H1 (cell line): ENCODE results near the gene IL7R. TPM values are rescaled to one million over a fixed set of nuclear protein-coding genes. Genes with fewer than 3 reads are reported as not detected.

Experiments used
- polyA plus RNA-seq, 7 experiments: library from polyadenylated mRNA; depleted of rRNA in 3 of 7; stranded (reverse) in 5 of 7; unstranded in 2 of 7; fragments of >200 nt in 5 of 7; fragments of 200-250 nt in 2 of 7; gene quantifications; 1 replicate in 5 of 7; 2 replicates in 1 of 7; 4 replicates in 1 of 7; pipeline versions ENCODE4 v1.2.1 to v1.2.3, GENCODE V29; 2011 to 2013; ENCODE audit warnings: missing spikeins in 2 of 7, mixed read lengths in 2 of 7
- total RNA-seq: library from RNA; stranded (reverse); fragmentation: NEBNext Ultra II Directional; extraction: Animal tissue kit (Norgen Biotek cat#: 25700); gene quantifications from 2 replicates; pipeline ENCODE4 v1.2.1, GENCODE V29; 2021
- TF ChIP-seq, protein P1 (sequence below): IDR thresholded peaks from 2 replicates; pipeline ENCODE4 v1.6.1; 2012; ENCODE audit warnings: low read length, inconsistent platforms

The IL7R gene
- total and polyA plus RNA-seq, 2 of the 8 experiments (the other 6 are each of a cell fraction or from before 2014, with no cell fraction given), result not detected

GRCh38 chr5:35852084-35852734 is 4.5 kb upstream of the IL7R start (continued):
- TF ChIP-seq, protein P1, sequence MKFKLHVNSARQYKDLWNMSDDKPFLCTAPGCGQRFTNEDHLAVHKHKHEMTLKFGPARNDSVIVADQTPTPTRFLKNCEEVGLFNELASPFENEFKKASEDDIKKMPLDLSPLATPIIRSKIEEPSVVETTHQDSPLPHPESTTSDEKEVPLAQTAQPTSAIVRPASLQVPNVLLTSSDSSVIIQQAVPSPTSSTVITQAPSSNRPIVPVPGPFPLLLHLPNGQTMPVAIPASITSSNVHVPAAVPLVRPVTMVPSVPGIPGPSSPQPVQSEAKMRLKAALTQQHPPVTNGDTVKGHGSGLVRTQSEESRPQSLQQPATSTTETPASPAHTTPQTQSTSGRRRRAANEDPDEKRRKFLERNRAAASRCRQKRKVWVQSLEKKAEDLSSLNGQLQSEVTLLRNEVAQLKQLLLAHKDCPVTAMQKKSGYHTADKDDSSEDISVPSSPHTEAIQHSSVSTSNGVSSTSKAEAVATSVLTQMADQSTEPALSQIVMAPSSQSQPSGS, result no peak
